IPS-20b (cell line): ENCODE data around the gene MYBPHL.

Experiments used
- H3K27ac ChIP-seq: one replicate; pipeline ENCODE4 v1.5.1; 2013; ENCODE audit warnings: low read length
- H3K27me3 ChIP-seq: 2 replicates; pipeline ENCODE4 v1.6.1; 2013; ENCODE audit warnings: mild to moderate bottlenecking, low read length, inconsistent platforms; ENCODE audit not compliant: insufficient read depth
- H3K36me3 ChIP-seq: 2 replicates; pipeline ENCODE4 v1.6.1; 2013; ENCODE audit warnings: low read depth, mild to moderate bottlenecking, inconsistent platforms, low read length, moderate library complexity; ENCODE audit not compliant: insufficient read depth
- H3K4me1 ChIP-seq: 2 replicates; pipeline ENCODE4 v1.6.1; 2013; ENCODE audit warnings: mild to moderate bottlenecking, control low read depth, inconsistent platforms, low read length, moderate library complexity; ENCODE audit not compliant: insufficient read depth
- H3K4me3 ChIP-seq: 2 replicates; pipeline ENCODE4 v1.5.1; 2013; ENCODE audit warnings: mild to moderate bottlenecking, low read length, inconsistent platforms
- H3K9ac ChIP-seq: 2 replicates; pipeline ENCODE4 v1.6.1; 2013; ENCODE audit warnings: low read depth, mild to moderate bottlenecking, inconsistent platforms, low read length, moderate library complexity
- H3K9me3 ChIP-seq: 2 replicates; pipeline ENCODE4 v1.6.1; 2013; ENCODE audit warnings: mild to moderate bottlenecking, low read depth, low read length, inconsistent platforms; ENCODE audit not compliant: insufficient read depth

The MYBPHL gene

GRCh38 chr1:109243860-109244552 is 62.8 kb downstream of the MYBPHL start:
- H3K4me3 ChIP-seq = no peak overlapping the region

DNA sequence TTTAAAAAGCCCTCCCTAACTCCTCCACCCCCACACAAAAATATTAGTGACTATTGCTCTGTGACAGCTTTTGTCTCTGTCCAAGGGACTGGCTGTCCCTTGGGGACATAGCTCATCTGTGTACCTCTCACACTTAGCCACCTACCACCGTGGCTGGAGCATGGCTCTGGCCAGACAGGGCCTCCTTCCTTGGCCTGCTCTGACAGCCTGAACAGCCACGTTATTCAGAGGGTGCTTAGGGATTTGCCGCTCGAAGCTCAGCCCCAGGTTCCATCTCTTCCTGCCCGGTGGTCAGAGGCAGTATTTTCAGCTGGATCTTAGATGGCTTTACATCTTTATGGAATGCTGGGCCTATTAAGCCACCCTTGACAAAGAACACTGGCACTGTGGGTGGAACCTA is 63.6 kb downstream of the MYBPHL start:
- H3K4me3 ChIP-seq = no peak overlapping the region
- peaks cover 8% of the 10 kb centered on the region for H3K36me3 ChIP-seq
- H3K4me1 ChIP-seq = peaks cover 25% of the 10 kb centered on the region; the same call in 1 of the 2 replicates
- no peak overlapping the region for H3K9ac ChIP-seq
- H3K9me3 ChIP-seq = no peaks in the 10 kb centered on the region
- no peak overlapping the region for H3K27ac ChIP-seq
- H3K27me3 ChIP-seq = peaks cover 13% of the 10 kb centered on the region

More at GRCh38 chr1:109243860-109244552, 62.8 kb downstream of the MYBPHL start:
- H3K27me3 ChIP-seq = peaks cover 21% of the 10 kb centered on the region
- no peak overlapping the region for H3K9ac ChIP-seq
- peaks cover 23% of the 10 kb centered on the region; the same call in 1 of the 2 replicates for H3K4me1 ChIP-seq
- H3K27ac ChIP-seq = no peak overlapping the region
- peaks cover under 1% of the 10 kb centered on the region; the same call in 1 of the 2 replicates for H3K36me3 ChIP-seq
- no peaks in the 10 kb centered on the region for H3K9me3 ChIP-seq

- H3K27me3 ChIP-seq = peaks cover 5% of the 10 kb centered on the region; the same call in 1 of the 2 replicates
- peaks cover 33% of the 10 kb centered on the region; the same call in 1 of the 2 replicates for H3K4me1 ChIP-seq
- peaks cover 17% of the 10 kb centered on the region for H3K36me3 ChIP-seq
- H3K4me3 ChIP-seq = no peak overlapping the region
- no peaks in the 10 kb centered on the region for H3K9me3 ChIP-seq
- H3K27ac ChIP-seq = no peak overlapping the region
- no peak overlapping the region for H3K9ac ChIP-seq
These were observed 64.4 kb downstream of the MYBPHL start for GRCh38 chr1:109242387-109242786.
